Stimulated activated CD4-positive, alpha-beta T cell treated with anti-CD3 and anti-CD28 coated beads, TNF-alpha, amount 100 ng/mL, for 48 hours (primary cell): ENCODE measurements around the gene FMN1.

Experiments used
- DNase-seq, 3 donors: peaks; one replicate each; pipeline ENCODE4 v3.0.0-alpha.2; 2020; ENCODE audit warnings: low read depth in 3 of 3

FMN1 gene

DNA sequence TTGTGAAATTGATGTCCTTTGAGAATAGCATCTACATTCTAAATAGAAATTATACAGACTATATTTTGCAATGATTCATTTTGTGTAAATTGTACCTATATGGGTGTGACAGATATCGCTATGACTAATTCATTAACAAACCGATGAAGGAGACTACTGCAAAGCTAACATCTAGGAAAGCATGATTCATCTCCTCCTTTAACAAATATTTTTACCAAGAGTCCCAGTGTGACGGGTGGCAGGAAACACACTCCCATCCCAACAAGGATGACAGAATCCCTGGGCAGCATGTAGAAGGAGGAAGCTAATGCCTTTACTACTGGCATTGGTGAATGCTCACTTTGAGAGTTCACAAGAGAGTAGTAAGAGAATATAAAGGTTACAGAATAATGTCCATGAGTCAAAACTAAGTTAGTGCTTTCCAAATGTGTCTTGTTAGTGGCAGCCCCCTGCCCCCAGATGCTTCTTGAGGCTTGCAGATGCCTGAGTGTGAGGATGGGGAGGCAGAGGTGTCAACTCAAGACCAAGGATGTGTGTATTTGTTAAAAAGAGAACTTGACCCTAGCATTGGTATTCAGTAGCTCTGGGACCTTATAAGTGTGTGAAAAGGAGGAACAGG, 180.6 kb downstream of the FMN1 start:
- DNase-seq = no peak

- no peak for DNase-seq
Measured at GRCh38 chr15:33011976-33012375, 182.5 kb downstream of the FMN1 start.

- DNase-seq = no peak
Measured at GRCh38 chr15:33009603-33010002, 184.9 kb downstream of the FMN1 start.

GRCh38 chr15:33009026-33009425, 185.5 kb downstream of the FMN1 start:
- DNase-seq = no peak

- DNase-seq = no peak
Measured at GRCh38 chr15:33008284-33008995, 186.1 kb downstream of the FMN1 start.

- no peak for DNase-seq
Measured at GRCh38 chr15:33007303-33007855, 187.1 kb downstream of the FMN1 start.

GRCh38 chr15:33005582-33005981, 188.9 kb downstream of the FMN1 start:
- no peak for DNase-seq

DNA sequence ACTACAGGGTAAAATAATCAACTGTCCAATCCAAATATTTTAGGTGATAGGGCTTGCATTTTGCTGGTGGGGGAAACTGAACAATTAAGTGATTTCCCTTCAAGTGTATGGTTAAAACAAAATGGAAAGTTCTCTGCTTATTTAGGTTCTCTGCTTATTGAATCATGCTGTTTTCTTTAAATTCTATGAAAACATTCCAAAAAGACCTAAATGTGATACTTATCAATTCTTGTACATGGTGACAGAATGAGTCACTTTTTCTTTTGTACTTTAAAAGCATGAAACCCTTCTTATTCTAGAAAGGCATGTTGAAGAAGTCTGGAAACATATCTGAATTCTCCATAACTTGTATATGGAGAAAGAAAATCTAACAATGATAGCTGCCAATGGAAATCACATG, 192.6 kb downstream of the FMN1 start:
- DNase-seq = no peak

GRCh38 chr15:32998979-32999672, 195.4 kb downstream of the FMN1 start:
- DNase-seq = no peak

GRCh38 chr15:32998182-32998581, 196.3 kb downstream of the FMN1 start:
- DNase-seq = no peak

DNA sequence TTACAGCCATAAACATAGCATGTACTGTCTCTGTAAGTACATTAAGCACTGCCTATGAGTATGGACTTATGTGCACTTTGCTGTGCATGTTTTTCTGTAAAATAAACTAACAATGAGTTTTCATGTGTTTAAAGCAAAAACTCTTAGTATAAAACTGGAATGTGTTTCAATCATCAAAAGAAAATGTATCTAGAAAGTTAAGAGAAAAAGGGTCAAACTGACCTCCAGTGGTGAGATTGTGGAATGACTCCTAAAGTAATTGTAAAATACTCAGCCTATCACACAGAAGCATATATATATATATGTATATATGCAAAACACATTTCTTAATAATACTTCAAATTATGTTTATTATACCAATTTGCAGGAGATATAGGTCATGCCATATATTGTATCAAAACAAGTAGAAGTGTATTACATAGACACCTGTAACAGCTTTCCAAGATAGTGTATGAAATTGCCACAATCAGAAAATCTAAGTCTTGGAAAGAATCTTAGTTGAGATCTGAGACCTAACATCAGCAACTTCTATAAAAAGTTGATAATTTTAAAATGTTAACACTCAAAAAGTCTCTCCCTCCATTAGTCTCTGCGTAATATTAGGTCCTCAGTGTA, 199.6 kb downstream of the FMN1 start:
- DNase-seq = no peak

DNA sequence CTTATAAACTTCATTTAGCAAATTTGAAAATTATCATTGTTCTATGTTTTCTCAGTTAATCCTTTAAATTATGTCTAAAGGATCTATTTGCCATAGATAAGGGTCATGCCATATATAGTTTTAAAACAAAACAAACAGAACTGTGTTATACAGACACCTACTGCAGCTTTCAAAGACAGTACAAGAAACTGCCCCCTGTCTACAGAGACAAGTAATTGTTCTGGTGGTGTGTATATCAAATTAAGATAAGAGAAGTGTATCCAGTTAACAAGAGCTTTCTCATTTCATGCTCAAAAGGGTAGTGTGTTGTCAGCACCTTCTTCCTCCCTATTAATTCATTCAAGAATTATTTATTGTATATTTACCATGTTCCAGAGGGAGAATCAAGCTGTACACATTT, 201.2 kb downstream of the FMN1 start:
- no peak for DNase-seq

GRCh38 chr15:32991619-32992111, 202.8 kb downstream of the FMN1 start:
- DNase-seq = no peak

- DNase-seq = no peak
Measured at GRCh38 chr15:32990071-32990470, 204.4 kb downstream of the FMN1 start.

DNA sequence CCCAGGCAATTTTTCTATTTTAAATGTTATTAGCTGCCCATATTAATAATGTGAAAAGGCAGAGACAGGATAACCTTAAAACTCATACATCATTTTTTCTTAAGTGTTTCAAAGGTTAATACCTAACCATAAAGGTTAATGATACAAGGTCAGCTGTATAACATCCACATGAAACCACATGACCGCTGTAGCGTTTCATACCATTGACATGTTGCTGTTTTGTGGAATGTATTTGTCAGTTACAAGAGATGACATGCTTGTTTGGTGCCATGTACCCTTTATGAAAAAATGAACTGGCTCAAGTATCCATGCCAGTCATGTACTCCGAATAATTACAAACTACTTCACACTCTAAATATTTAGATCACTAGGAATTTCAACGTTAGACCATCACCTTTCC, 207.4 kb downstream of the FMN1 start:
- DNase-seq = no peak

DNA sequence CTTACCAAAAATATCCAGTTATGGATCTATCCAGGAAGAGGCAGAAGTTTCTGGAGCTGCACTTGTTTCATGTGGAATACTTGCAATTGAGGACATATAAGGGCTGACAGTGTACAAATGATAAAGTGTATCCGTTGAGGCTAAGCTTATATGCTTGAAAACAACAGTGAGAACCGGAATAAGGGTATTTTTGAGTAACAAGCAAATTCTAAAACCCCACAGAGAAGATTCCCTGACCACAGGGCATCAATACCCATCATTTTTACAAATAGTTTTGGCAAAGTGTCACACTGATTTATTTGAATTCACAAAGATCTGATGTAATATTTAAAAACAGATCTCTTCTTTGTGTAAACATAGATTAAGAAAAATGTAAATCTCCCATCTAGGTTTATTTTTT, 208.4 kb downstream of the FMN1 start:
- DNase-seq = no peak

- no peak for DNase-seq
Measured at GRCh38 chr15:32983679-32984078, 210.8 kb downstream of the FMN1 start.

DNA sequence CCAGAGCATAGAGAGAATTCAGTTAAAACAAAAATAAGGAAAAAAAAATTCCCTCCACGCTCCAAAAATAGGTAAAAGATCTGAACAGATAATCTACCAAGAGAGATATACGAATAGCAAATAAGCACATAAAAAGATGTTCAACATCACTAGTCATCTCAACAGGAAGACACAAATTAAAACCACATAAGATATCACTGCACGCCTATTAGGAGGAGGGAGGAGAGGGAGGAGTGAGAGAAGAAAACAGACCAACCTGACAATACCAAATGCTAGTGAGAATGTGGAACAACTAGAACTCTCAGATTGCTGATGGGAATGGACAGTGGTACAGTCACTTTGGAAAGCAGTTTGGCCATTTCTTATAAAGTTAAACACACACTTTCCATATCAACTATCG, 212.5 kb downstream of the FMN1 start:
- no peak for DNase-seq

DNA sequence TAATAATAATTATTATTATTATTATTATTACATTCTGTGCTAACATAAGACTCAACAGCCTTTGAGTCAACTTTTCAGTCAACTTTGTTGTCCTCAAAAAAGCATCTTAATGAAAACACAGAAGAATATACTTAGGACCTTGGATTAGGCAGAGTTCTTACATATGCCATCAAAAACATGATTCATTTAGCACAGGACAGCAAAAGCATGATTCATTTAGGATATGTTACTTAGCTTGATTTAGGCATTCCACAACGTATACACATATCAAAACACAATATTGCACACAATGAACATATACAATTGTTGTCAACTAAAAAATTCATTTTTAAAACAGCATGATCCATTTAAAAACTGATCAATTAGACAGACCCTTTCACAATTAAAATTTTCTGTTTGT, 213.0 kb downstream of the FMN1 start:
- DNase-seq = no peak

- no peak for DNase-seq
Measured at GRCh38 chr15:32979710-32980109, 214.8 kb downstream of the FMN1 start.

- no peak for DNase-seq
Measured at GRCh38 chr15:32977506-32977905, 217.0 kb downstream of the FMN1 start.

GRCh38 chr15:32974691-32975090, 219.8 kb downstream of the FMN1 start:
- no peak for DNase-seq
